Uterus (tissue), 2 donors: ENCODE data around the gene MCTP2.

ENCODE experiments used
- POLR2A ChIP-seq, 2 donors: fragments of 450-650 bp; IDR thresholded peaks; one replicate each; pipeline ENCODE4 v1.6.1; 2016; ENCODE audit warnings: antibody characterized with exemption in 2 of 2, mild to moderate bottlenecking in 1 of 2, moderate library complexity in 1 of 2
- TF ChIP-seq, protein P1 (sequence below), 4 experiments: fragments of 200-600 bp in 2 of 4; fragments of 450-650 bp in 2 of 4; sonication (generic) in 2 of 4; IDR thresholded peaks; one replicate each; pipeline ENCODE4 v1.5.1; 2016 to 2019; ENCODE audit warnings: antibody characterized with exemption in 4 of 4, mild to moderate bottlenecking in 2 of 4, moderate library complexity in 1 of 4

GRCh38 chr15:94290730-94291129, 59.4 kb downstream of the MCTP2 start:
- TF ChIP-seq, protein P1, sequence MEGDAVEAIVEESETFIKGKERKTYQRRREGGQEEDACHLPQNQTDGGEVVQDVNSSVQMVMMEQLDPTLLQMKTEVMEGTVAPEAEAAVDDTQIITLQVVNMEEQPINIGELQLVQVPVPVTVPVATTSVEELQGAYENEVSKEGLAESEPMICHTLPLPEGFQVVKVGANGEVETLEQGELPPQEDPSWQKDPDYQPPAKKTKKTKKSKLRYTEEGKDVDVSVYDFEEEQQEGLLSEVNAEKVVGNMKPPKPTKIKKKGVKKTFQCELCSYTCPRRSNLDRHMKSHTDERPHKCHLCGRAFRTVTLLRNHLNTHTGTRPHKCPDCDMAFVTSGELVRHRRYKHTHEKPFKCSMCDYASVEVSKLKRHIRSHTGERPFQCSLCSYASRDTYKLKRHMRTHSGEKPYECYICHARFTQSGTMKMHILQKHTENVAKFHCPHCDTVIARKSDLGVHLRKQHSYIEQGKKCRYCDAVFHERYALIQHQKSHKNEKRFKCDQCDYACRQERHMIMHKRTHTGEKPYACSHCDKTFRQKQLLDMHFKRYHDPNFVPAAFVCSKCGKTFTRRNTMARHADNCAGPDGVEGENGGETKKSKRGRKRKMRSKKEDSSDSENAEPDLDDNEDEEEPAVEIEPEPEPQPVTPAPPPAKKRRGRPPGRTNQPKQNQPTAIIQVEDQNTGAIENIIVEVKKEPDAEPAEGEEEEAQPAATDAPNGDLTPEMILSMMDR (IDR thresholded peaks at IDR 0.05): no peak
- no peak for TF ChIP-seq POLR2A (IDR thresholded peaks at IDR 0.05)
